ENCODE data around the gene TCOF1. TPM values are rescaled to one million over a fixed set of nuclear protein-coding genes. Genes with fewer than 3 reads are reported as not detected.

Gene TCOF1
- total and polyA plus RNA-seq, 3 donors from 2014 or later = 22.9 to 52.8 (median 46.6) TPM

- no peaks in the 10 kb centered on the region for H3K36me3 ChIP-seq (ENCODE audit: low read depth, missing control alignments)
- H3K27ac ChIP-seq = no peak overlapping the region
- intact Hi-C loops (cut with DNase I; ENCODE audit: low total_unique reads) = no loop called here
- H3K9me3 ChIP-seq = no peaks in the 10 kb centered on the region
- no peak overlapping the region for H3K4me3 ChIP-seq
- H3K4me1 ChIP-seq = no peaks in the 10 kb centered on the region
- no peak for TF ChIP-seq CTCF (IDR thresholded peaks at IDR 0.05)
- no peak for TF ChIP-seq POLR2A (IDR thresholded peaks at IDR 0.05)
- H3K27me3 ChIP-seq = no peaks in the 10 kb centered on the region
- 85 to 95% methylated on average over 2 to 3 of the region's 3 CpGs for WGBS, 2 donors
- no peak for DNase-seq
Measured at GRCh38 chr5:150393096-150393645, 35.7 kb downstream of the TCOF1 start.

GRCh38 chr5:150394131-150394530, 36.6 kb downstream of the TCOF1 start:
- no peak for DNase-seq
- WGBS, 2 donors = 72 to 74% methylated on average over 3 of the region's 3 CpGs
- Histone ChIP-seq H3K36me3 (ENCODE audit: low read depth, missing control alignments) (no peaks in the 10 kb centered on the region), H3K9me3 (no peaks in the 10 kb centered on the region), H3K27ac (no peak overlapping the region), H3K4me3 (no peak overlapping the region), H3K27me3 (no peaks in the 10 kb centered on the region), H3K4me1 (no peaks in the 10 kb centered on the region)
- intact Hi-C loops (cut with DNase I; ENCODE audit: low total_unique reads) = no loop called here
- no peak for TF ChIP-seq POLR2A (IDR thresholded peaks at IDR 0.05)
- TF ChIP-seq CTCF (IDR thresholded peaks at IDR 0.05) = no peak

- no peak for DNase-seq
- no peaks in the 10 kb centered on the region for H3K4me1 ChIP-seq
- H3K4me3 ChIP-seq = no peak overlapping the region
- WGBS, 2 donors = 77 to 84% methylated on average over 13 of the region's 13 CpGs
- H3K9me3 ChIP-seq = no peaks in the 10 kb centered on the region
- H3K36me3 ChIP-seq (ENCODE audit: low read depth, missing control alignments) = no peaks in the 10 kb centered on the region
- H3K27me3 ChIP-seq = no peaks in the 10 kb centered on the region
- no peak overlapping the region for H3K27ac ChIP-seq
- TF ChIP-seq CTCF (IDR thresholded peaks at IDR 0.05) = no peak
- no peak for TF ChIP-seq POLR2A (IDR thresholded peaks at IDR 0.05)
- intact Hi-C loops (cut with DNase I; ENCODE audit: low total_unique reads) = no loop called here
Measured at GRCh38 chr5:150394912-150395687, 37.6 kb downstream of the TCOF1 start.

- no peak for DNase-seq
- Histone ChIP-seq H3K4me1 (no peaks in the 10 kb centered on the region), H3K4me3 (no peak overlapping the region), H3K36me3 (ENCODE audit: low read depth, missing control alignments) (no peaks in the 10 kb centered on the region), H3K27ac (no peak overlapping the region), H3K27me3 (no peaks in the 10 kb centered on the region), H3K9me3 (no peaks in the 10 kb centered on the region)
- intact Hi-C loops (cut with DNase I; ENCODE audit: low total_unique reads) = no loop called here
- 85 to 89% methylated on average over 2 of the region's 2 CpGs for WGBS, 2 donors
- TF ChIP-seq CTCF (IDR thresholded peaks at IDR 0.05) = no peak
- no peak for TF ChIP-seq POLR2A (IDR thresholded peaks at IDR 0.05)
Measured at GRCh38 chr5:150395688-150395975, 38.1 kb downstream of the TCOF1 start.

GRCh38 chr5:150396267-150396666, 38.8 kb downstream of the TCOF1 start:
- Histone ChIP-seq H3K27ac (no peak overlapping the region), H3K4me1 (no peaks in the 10 kb centered on the region), H3K9me3 (no peaks in the 10 kb centered on the region), H3K27me3 (no peaks in the 10 kb centered on the region), H3K36me3 (ENCODE audit: low read depth, missing control alignments) (no peaks in the 10 kb centered on the region), H3K4me3 (no peak overlapping the region)
- TF ChIP-seq POLR2A (IDR thresholded peaks at IDR 0.05) (no peak), CTCF (IDR thresholded peaks at IDR 0.05) (no peak)
- 89 to 93% methylated on average over 7 of the region's 7 CpGs for WGBS, 2 donors
- no peak for DNase-seq
- intact Hi-C loops (cut with DNase I; ENCODE audit: low total_unique reads) = no loop called here
